H4 (cell line): ENCODE data around the gene S100A12. TPM values are rescaled to one million over a fixed set of nuclear protein-coding genes. Genes with fewer than 3 reads are reported as not detected.

Source experiments
- DNase-seq: peaks from one replicate; pipeline ENCODE4 v3.0.0-alpha.2; 2015; ENCODE audit warnings: low spot score
- total RNA-seq: library from RNA; depleted of rRNA; stranded (reverse); fragments of >200 nt; shearing (Covaris generic); gene quantifications from 2 replicates; pipeline ENCODE4 v1.2.3, GENCODE V29; 2014; rRNA removed

The S100A12 gene
- total RNA-seq, 1 experiment from 2014 or later = not detected

DNA sequence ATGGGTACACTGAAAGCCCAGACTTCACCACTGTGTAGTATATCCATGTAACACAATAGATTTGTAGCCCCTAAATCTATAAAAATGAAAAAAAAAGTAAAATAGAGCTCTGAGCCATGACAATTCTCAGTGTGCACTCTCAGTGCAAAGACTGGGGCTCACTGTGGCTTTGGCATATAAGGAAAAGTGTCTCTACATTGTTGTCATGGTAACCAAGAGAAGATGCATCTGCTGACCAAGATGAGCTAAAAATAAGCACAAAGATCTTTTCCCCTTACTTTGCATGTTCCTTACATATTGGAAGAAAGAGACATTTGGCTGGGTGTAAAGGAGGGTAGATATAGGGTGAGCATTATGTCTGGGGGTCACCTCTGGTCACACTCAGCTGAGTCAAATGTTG lies 38.8 kb downstream of the S100A12 start:
- DNase-seq = no peak

DNA sequence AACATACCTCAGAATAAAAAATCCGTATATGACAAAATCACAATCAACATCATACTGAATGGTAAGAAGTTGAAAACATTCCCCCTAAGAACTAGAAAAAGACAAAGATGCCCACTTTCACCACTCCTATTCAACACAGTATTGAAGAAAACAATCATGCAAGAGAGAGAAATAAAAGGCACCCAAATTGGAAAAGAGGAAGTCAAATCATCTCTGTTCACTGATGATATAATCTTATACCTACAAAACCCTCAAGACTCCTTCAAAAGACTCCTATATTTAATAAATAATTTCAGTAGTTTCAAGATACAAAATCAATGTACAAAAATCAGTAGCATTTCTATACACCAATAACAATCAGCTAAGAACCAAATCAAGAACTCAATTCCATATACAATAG lies 41.5 kb downstream of the S100A12 start:
- DNase-seq = no peak

DNA sequence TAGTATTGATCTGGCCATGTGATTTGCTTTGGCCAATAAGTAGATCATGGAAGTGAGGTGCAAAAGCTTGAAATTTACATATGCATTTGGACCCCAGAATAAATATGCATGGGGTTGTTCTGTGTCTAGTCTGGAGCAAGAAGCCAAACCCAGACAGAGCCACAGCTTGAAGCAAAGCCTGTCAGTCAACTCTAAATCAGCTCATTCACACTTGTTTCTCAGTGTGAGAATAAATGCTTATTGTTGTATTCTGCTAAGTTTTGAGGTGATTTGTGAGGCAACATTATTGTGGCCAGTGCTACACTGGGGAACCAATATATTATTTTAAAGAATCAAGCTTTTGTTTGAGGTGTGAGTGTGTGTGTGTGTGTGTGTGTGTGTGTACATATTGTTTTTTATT lies 50.5 kb downstream of the S100A12 start:
- DNase-seq = no peak

Other genes with a start within 250 kb of the S100A12 start
- gene SPRR2G, start 224.7 kb downstream of the S100A12 start, total RNA-seq = not detected in 2 replicates
- gene LELP1, start 172.2 kb downstream of the S100A12 start, total RNA-seq = not detected in 2 replicates
- not detected in 2 replicates for gene PRR9, start 158.0 kb downstream of the S100A12 start, total RNA-seq
- gene LORICRIN, start 115.9 kb downstream of the S100A12 start, total RNA-seq = not detected in 2 replicates
- gene PGLYRP3, start 62.7 kb downstream of the S100A12 start, total RNA-seq = not detected in 2 replicates
- gene PGLYRP4, start 26.8 kb downstream of the S100A12 start, total RNA-seq = not detected in 2 replicates
- gene S100A9, start 17.8 kb downstream of the S100A12 start, total RNA-seq = 0.74 TPM in 1 of 2 replicates, not detected in the other
- not detected in 2 replicates for gene S100A8, start 15.5 kb upstream of the S100A12 start, total RNA-seq
- gene S100A7A, start 40.9 kb upstream of the S100A12 start, total RNA-seq = not detected in 2 replicates
- gene S100A7, start 85.0 kb upstream of the S100A12 start, total RNA-seq = not detected in 2 replicates
- gene S100A6, start 160.4 kb upstream of the S100A12 start, total RNA-seq = 469 and 852 TPM in 2 replicates
- not detected in 2 replicates for gene S100A5, start 165.3 kb upstream of the S100A12 start, total RNA-seq
- gene S100A4, start 170.2 kb upstream of the S100A12 start, total RNA-seq = 33.4 and 36.2 TPM in 2 replicates
- 5.2 and 5.3 TPM in 2 replicates for gene S100A3, start 173.6 kb upstream of the S100A12 start, total RNA-seq
- gene S100A2, start 190.2 kb upstream of the S100A12 start, total RNA-seq = 17.8 and 33.2 TPM in 2 replicates
- gene S100A16, start 237.5 kb upstream of the S100A12 start, total RNA-seq = 25.1 and 35.9 TPM in 2 replicates
- not detected in 2 replicates for gene S100A14, start 240.7 kb upstream of the S100A12 start, total RNA-seq